Spleen (tissue), 7 donors: ENCODE data around the gene FTSJ1.

Experiments used
- POLR2AphosphoS5 ChIP-seq, 3 donors: sonication (generic); formaldehyde crosslinking; IDR thresholded peaks; one replicate each; pipeline ENCODE4 v1.5.1; 2017; ENCODE audit warnings: antibody characterized with exemption in 3 of 3
- TF ChIP-seq, protein P1 (sequence below), 11 experiments: fragments of 200-600 bp in 7 of 11; fragments of 450-650 bp in 4 of 11; sonication (generic) in 4 of 11; IDR thresholded peaks in 8 of 11; conservative IDR thresholded peaks in 3 of 11; 1 replicate in 7 of 11; 2 replicates in 4 of 11; pipeline versions ENCODE4 v1.4.0 to v1.8.0; 2016 to 2021; ENCODE audit warnings: antibody characterized with exemption in 11 of 11, inconsistent platforms in 4 of 11, mild to moderate bottlenecking in 1 of 11
- donor health status: DM: no; HTN: no; CAD: no; lungs with moderate emphysema.
- donor health status: DM: no; HTN: no; CAD: no.
- donor health status: DM: no; HTN: no; CAD: no.

DNA sequence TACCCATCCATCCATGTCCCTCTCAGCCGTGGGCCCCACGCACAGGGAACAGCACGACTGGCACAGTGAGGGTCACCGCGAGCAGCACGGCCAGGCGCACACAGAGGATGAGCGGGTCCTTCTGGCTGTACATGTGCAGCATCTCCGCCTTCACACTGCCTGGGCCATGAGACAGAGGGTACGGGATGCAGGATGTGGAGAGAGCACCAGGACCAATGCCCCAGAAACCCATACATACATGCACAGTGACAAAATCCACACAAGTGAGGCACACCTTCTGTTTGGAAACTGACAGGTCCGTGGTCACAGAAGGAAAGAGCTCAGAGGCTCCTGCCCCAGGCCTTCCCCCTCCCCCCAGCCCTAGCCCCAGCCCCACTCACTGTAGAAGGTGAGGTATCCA, 15.4 kb upstream of the FTSJ1 start:
- TF ChIP-seq, protein P1, sequence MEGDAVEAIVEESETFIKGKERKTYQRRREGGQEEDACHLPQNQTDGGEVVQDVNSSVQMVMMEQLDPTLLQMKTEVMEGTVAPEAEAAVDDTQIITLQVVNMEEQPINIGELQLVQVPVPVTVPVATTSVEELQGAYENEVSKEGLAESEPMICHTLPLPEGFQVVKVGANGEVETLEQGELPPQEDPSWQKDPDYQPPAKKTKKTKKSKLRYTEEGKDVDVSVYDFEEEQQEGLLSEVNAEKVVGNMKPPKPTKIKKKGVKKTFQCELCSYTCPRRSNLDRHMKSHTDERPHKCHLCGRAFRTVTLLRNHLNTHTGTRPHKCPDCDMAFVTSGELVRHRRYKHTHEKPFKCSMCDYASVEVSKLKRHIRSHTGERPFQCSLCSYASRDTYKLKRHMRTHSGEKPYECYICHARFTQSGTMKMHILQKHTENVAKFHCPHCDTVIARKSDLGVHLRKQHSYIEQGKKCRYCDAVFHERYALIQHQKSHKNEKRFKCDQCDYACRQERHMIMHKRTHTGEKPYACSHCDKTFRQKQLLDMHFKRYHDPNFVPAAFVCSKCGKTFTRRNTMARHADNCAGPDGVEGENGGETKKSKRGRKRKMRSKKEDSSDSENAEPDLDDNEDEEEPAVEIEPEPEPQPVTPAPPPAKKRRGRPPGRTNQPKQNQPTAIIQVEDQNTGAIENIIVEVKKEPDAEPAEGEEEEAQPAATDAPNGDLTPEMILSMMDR (IDR thresholded peaks at IDR 0.05 in 8 of 11, conservative IDR thresholded peaks at IDR 0.05 in 3 of 11): no peak
- TF ChIP-seq POLR2AphosphoS5 (IDR thresholded peaks at IDR 0.05): no peak
